Activated T-helper 1 cell treated with anti-CD3 and anti-CD28 coated beads, Interleukin-2, amount 50 U/mL, for 16 hours (primary cell): ENCODE results near the gene TTLL3.
"Not testable (repeated sequence)": the region's sequence is repeated elsewhere in the genome, so short reads cannot be mapped to it uniquely, and the experiment has no call there.

Experiments
- DNase-seq, 2 donors: peaks; one replicate each; pipeline ENCODE4 v3.0.0-alpha.2; 2020; ENCODE audit warnings: low read depth in 1 of 2, low spot score in 1 of 2

Gene TTLL3

GRCh38 chr3:9834520-9835380, 24.7 kb downstream of the TTLL3 start:
- no peak for DNase-seq

GRCh38 chr3:9837701-9838582, 27.9 kb downstream of the TTLL3 start:
- DNase-seq: no peak

DNA sequence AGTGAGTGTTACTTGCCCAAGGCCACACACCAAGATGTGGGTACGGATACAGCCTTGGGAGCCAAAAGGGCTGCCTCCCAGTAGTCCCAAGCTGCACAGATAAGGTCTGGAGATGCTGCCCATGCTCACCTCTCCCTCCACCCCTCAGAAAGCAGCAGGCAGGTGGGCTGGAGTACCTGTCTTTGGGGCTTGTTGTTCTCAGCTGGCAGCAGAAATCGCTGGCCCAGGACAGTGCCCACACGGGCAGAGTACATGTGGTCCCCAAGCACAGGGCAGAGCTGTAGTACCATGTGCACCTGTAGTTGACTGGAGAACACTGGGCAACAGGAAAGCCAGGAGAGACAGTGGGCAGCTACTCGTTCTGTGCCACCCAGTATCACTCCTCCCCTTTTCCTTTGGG, 28.8 kb downstream of the TTLL3 start:
- DNase-seq: no peak

DNA sequence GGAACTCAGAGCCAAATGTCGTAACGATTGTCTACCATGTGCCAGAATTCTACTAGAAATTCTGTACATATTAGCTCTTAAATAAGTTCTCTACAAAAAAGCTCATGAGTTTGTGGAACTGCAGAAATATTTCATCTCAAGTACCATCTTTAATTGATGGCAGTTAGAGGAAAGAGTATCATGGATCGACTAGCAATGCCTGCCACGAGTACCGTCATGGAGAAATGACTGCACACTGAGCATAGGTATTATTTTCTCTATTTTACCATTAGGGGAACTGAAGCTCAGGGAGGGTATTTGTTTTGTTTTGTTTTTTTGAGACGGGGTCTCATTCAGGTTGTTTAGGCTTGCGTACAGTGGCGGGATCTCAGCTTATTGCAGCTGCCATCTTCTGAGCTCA, 31.0 kb downstream of the TTLL3 start:
- no peak for DNase-seq

GRCh38 chr3:9843715-9844438, 33.8 kb downstream of the TTLL3 start, which contains the start of gene RPUSD3:
Gene RPUSD3 (minus strand): TSS chr3:9844008. CDS start chr3:9843990, 18 bp downstream.
- DNase-seq: peak; percentile 93 to 95

- no peak for DNase-seq
Observed at GRCh38 chr3:9846231-9846630, 36.2 kb downstream of the TTLL3 start.

DNA sequence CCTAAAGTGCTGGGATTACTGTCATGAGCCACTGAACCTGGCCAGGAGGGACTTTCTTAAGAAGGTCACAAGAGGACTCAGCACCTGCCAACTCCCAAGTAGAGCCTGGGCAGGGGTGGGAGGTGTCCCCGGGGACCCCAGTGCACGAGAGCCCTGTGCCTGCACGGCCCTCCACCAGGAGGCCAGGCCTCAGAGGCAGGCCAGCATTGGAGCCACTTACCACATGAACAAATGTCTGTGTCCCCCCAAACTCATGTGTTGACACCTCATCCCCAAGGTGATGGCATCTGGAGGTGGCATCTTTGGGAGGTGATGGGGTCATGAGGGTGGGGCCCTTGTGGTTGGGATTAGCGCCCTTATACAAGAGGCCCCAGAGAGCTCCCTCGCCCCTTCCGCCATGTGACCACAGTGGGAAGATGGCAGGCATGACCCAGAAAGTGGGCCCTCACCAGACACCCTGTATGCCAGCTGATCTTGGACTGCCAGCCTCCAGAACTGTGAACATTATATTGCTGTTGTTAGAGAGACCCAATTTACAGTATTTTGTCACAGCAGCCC, 36.9 kb downstream of the TTLL3 start:
- no peak for DNase-seq

DNA sequence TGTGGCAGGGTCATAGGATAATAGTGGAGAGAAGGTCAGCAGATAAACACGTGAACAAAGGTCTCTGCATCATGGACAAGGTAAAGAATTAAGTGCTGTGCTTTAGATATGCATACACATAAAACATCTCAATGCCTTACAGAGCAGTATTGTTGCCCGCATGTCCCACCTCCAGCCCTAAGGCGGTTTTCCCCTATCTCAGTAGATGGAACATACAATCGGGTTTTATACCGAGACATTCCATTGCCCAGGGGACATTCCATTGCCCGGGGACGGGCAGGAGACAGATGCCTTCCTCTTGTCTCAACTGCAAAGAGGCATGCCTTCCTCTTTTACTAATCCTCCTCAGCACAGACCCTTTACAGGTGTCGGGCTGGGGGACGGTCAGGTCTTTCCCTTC, 37.8 kb downstream of the TTLL3 start:
- DNase-seq: not testable (repeated sequence)

DNA sequence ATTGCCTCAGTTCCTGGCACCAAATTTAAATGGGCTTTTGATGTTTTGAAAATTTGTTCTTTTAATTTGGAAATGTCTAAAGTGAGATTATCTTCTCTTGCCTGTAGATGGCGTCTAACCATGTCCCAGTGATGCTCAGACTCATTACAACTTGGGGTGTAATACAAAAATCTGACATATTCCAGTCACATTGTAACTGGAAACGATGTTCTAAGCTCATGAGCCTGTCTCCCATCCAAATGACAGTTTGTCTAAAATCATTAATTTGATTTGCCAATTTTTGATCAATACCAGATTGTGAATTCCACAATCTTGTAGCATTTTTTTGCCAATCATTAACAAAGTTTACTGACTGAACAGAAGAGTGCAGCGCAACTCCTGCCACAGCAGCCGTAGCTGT, 38.8 kb downstream of the TTLL3 start:
- DNase-seq: not testable (repeated sequence)

DNA sequence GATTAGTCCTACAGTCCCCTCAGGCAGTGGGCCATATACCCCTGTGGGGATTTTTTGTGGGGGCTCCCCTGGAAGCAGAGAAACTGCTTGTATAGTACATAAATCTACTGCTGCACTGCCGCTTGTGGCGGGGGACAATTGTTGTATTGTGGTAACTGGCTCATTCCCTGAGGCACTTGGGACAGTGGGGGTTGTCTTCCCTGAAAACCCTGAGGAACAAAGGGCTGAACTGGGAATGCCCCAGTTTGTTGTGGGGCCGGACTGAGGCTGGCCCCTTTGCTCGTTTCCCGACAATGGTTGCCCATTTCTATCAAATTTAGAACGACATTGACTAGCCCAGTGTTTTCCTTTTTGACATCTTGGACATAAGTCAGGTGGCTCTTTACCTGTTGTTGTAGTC, 41.3 kb downstream of the TTLL3 start:
- DNase-seq: not testable (repeated sequence)

DNA sequence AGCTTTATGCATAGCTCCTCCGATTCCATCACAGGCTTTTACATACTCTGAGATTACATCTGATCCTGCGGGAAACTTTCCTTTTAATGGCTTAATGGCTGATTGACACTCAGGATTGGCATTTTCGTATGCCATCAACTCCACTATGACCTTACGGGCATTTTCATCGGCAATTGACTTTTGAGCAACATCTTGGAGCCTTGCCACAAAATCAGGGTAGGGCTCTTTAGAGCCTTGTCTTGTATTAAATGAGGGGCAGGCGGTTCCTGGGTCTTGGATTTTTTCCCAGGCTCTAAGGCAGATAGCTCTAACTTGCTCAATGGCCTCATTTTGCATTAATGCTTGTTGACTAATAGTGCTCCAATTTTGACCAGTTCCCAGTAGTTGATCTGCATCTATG, 41.9 kb downstream of the TTLL3 start:
- not testable (repeated sequence) for DNase-seq

DNA sequence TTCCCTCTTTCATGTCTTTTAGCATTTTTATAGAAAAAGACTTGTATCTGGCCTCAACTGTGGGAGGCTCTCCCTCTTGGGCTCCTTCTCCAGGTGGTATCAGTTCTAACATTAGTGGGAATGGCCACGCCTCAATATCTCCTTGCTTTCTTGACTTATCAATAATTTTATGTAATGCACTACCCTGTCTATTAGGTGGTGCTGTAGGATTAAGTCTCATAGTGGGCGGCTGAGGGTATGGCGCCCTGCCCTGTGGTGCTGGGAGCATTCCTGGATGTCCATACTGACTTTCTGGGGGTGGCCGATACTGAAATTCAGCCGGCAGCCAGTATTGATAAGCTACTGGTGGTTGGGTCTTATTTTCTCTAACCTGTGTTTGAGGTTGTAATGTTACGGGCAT, 42.5 kb downstream of the TTLL3 start:
- no peak for DNase-seq

- not testable (repeated sequence) for DNase-seq
Observed at GRCh38 chr3:9854291-9854940, 44.4 kb downstream of the TTLL3 start.

GRCh38 chr3:9855594-9855993, 45.5 kb downstream of the TTLL3 start:
- DNase-seq: no peak

- DNase-seq: no peak
Observed at GRCh38 chr3:9859530-9860025, 49.5 kb downstream of the TTLL3 start.

DNA sequence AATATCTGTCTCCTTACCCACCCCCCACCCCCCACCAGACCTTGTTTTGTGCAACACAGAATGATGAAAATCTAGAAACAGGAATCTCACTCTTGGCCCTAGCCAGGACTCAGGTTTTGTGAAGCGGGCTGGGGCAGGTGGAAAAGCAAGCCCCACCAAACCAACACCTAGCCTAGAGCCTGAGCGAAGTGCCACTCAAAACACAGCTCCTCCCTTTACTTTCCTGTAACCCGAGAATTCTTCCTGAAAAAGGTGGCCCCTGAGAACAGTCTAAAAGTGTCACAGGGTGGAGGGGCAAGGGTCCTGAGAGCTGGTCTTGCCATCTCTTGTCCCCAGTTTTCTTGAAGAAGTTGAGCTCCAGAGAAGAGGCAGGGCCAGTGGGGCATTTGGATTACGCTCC, 51.1 kb downstream of the TTLL3 start:
- DNase-seq: no peak

GRCh38 chr3:9861626-9862130, 51.6 kb downstream of the TTLL3 start:
- DNase-seq: no peak

- no peak for DNase-seq
Observed at GRCh38 chr3:9862391-9863057, 52.5 kb downstream of the TTLL3 start.

DNA sequence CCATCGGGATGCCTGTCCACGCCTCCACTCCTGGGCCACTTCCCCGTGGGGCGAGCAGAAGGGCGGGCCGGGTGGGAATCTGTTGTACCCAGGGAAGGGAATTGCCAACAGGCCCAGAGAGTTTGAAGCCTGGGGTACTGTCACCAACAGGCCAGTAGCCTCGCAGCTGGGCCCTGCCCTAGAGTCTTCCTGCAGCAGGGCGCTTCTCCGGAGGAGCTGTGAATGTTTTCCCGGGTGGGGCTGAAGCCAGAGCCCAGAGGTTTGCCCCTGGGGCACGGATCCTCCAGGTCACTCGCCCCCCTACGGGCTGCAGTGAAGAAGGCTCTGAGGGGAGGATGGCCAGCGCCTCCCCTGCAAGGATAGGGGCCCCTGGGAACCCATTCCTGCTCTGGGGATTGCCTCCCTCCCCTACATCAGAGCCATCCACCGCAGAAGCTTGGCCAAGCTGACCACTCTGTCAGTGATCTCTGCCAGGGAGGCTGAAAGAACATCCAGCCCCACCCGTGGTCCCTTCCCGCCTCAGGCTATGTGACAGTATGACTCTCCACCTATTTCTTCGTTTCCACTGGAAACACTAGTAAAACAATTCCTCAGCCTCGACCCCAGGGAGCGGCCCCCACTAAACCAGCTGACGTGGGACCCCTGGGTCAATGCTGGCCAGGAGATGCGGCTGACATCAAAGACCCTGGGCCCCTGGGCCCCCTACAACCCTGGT, 53.2 kb downstream of the TTLL3 start:
- DNase-seq: no peak
